Hindlimb muscle (tissue), 1 donor: ENCODE results near the gene NEAT1. TPM values are rescaled to one million over a fixed set of nuclear protein-coding genes. Genes with fewer than 3 reads are reported as not detected.
"Not testable (repeated sequence)": the region's sequence is repeated elsewhere in the genome, so short reads cannot be mapped to it uniquely, and the experiment has no call there.

Experiments used
- DNase-seq: peaks from one replicate; pipeline ENCODE4 v3.0.0-alpha.2; 2013
- polyA plus RNA-seq: library from polyadenylated mRNA; unstranded; fragments of 120-200 nt; gene quantifications from one replicate; pipeline ENCODE4 v1.2.1, GENCODE V29; 2013; ENCODE audit not compliant: insufficient read length

Gene NEAT1
- polyA plus RNA-seq, 1 donor: 88.9 TPM

GRCh38 chr11:65435411-65435931 is 12.9 kb downstream of the NEAT1 start:
- DNase-seq: no peak

GRCh38 chr11:65435981-65436411 is 13.4 kb downstream of the NEAT1 start:
- no peak for DNase-seq

DNA sequence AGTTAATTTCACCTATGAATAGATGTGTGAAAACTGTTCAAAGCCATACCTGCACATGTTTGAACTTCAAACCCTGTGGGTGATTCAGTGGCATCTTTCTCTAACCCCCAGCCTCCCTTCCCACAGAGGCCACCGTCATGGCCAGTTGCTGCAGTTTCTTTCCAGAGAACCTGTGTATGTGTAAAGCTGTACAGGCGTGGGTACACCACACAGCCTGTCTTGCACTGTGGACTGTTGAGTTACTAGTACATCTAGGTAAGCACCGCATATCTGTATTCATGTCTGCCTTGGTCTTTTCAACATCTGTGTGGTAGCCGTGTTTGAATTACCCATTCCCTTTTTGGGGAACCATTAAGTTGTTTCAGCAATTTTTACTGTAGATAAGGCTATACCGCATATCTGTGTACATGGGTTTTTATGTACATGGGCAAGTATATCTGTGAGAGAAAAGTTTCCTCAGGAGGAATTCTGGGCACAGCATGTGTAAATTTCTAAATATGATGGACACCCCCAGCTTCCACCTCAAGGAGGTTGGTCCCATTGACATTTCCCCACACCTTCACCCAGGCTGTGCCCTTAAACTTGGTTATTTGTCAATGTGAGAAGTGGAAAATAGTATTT is 13.9 kb downstream of the NEAT1 start:
- DNase-seq: no peak

DNA sequence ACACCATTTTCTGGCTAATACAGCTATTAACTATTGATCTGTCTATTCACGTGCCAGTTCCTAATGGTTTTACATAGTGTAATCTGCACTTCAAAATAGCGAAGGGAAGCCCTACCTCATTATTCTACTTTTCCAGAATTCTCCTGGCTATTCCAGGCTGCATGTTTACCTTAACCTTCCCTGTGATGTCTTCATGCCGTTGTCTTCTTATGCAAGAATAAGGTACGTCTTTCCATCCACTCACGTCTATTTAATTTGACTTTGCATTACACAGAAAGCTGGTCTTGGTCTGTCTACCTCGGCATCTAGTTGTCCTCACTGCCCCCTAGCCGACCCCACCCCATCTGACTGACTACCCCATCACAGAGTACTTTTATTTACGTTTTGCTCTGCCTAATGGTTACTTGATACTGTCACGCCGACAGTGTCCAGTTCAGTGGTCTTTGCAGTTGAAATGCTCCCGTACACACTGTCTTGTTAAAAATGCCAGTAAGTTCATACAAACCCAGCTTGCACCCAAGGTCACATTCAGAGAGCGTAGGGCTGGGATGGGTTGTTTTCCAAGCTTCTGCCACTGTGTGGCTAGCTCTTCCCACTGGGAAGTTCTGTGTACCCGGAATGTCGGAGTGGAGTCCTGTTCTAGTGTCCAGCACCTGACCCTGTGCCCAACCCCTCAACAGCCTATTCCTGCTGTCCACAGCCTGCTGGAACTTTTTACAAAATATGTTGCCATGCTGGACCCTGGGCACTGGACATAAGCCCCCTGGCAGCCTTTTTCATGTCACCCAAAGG is 15.0 kb downstream of the NEAT1 start:
- no peak for DNase-seq

- DNase-seq: no peak
Observed at GRCh38 chr11:65438257-65439151, 15.9 kb downstream of the NEAT1 start.

- no peak for DNase-seq
Observed at GRCh38 chr11:65439331-65440181, 17.0 kb downstream of the NEAT1 start.

DNA sequence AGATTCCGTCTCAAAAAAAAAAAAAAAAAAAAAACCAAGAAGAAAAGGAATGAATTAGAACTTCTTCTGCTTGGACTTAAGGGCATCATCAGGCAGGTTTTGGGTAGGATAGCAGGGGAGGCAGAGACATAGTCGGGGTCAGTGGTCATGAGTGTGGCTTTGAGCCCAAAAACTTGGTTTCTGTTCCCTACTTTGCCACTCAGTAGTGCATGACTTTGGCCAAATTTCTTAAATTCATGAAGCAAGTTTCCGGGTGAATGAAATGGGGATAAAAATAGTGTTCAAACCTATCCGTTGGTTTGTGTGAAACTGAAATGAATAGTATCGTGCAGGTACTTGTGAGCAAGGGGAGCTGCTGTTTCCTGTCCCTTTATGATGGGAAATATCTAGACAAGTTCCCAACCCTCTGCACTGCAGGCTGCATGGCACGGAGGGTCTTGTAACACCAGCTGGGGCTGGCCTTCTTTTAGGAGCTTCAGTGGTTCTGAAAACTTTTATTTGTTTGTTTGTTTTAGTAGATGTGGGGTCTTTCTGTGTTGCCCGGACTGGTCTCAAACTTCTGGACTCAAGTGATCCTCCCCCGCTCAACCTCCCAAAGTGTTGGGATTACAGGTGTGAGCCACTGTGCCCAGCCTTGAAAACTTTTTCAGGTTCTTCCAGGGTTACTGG is 18.4 kb downstream of the NEAT1 start:
- DNase-seq: no peak

DNA sequence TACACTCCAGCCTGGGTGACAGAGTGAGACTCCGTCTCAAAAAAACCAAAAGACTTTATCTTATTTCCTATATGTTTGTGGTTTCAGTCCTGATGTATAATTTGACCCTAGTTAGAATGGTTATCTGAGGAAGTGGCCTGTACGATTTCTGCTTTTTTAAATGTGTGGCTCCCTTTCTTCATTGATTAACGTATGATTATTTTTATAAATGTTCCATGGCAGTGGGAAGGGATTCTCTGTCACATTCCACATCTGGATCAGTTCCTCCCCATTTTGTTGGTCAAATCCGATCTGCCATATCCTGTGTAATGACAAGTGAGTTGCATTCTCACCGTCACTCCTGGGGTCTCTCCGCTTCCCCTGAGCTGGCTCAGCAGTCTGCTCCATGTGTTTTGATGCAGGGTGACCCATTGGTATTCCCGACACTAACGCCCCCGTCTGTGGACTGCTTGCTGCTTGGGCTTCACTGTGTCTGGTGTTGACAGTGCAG is 20.3 kb downstream of the NEAT1 start:
- no peak for DNase-seq

GRCh38 chr11:65444314-65445051 is 21.9 kb downstream of the NEAT1 start:
- DNase-seq: no peak

DNA sequence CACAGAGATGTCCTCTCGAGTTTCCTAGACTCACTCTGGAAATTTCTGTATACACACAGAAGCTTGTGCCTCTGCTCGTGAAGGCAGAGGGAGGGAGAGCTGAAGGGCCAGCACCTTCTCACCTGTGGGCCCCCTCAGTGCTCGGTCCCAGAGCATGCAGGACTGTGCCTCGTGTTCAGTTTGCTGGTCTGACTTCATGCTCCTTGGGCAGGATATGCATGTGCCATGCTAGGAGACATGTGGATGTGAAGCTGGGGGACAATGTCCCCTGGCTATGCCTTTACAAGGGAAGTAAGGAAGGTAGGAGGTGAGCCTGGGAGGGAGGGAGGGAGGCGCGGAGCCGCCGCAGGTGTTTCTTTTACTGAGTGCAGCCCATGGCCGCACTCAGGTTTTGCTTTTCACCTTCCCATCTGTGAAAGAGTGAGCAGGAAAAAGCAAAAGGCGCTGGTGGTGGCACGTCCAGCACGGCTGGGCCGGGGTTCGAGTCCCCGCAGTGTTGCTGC is 22.6 kb downstream of the NEAT1 start:
- no peak for DNase-seq

GRCh38 chr11:65445604-65446445 is 23.2 kb downstream of the NEAT1 start:
- no peak for DNase-seq

- no peak for DNase-seq
Observed at GRCh38 chr11:65446446-65447277, 24.1 kb downstream of the NEAT1 start.

GRCh38 chr11:65448074-65448417 is 25.4 kb downstream of the NEAT1 start:
- DNase-seq: no peak

DNA sequence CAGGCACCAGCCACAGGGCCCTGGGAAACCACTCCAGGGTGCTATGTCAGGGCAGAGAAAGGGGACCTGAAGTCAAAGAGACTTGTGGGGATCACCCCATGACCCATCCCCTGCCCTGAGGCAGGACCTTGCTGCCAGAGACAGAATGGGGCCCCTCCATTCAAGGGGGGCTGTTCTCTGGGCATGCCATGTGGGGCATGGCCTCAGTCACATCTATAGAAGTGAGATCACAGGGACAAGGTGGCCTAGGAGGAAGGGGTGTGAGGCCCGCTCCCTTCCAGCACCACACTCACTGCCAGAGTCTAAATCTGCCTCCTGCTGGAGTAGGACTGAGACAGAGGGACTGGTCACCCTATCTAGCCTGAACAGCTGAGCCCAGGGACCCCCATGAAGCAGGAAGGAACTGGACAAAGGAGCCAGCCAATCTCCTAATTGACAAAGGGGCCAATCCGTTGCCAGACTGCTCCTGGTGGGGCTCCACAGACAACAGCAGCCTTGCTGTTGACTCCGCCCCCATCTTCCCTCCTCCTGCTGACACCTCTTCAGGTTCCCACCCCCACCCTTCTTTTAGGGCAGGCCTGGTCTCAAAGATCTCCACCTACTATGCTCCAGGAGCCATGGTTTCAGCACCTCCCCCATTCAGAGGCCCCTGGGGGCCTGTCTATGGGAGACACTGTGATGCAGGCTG is 26.0 kb downstream of the NEAT1 start:
- no peak for DNase-seq

- DNase-seq: not testable (repeated sequence)
Observed at GRCh38 chr11:65451301-65451700, 28.7 kb downstream of the NEAT1 start.

DNA sequence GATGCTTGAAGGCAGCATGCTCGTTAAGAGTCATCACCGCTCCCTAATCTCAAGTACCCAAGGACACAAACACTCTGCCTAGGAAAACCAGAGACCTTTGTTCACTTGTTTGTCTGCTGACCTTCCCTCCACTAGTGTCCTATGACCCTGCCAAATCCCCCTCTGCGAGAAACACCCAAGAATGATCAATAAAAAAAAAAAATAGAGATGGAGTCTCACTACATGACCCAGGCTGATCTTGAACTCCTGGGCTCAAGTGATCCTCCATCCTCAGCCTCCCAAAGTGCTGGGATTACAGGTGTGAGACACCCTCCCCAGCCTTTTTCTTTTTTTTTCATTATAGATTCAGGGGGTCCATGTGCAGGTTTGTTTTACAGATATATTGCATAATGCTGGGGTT is 29.7 kb downstream of the NEAT1 start:
- DNase-seq: not testable (repeated sequence)

GRCh38 chr11:65452806-65453490 is 30.4 kb downstream of the NEAT1 start:
- DNase-seq: peak; percentile 64
